HG03280 (cell line): ENCODE measurements around the gene GABBR2.

ENCODE experiments used
- ATAC-seq: cut with Tn5 transposase; IDR thresholded peaks from one replicate; pipeline ENCODE4 v1.9.1; 2021; ENCODE audit warnings: mild to moderate bottlenecking, moderate library complexity; ENCODE audit not compliant: unreplicated experiment

The GABBR2 gene

DNA sequence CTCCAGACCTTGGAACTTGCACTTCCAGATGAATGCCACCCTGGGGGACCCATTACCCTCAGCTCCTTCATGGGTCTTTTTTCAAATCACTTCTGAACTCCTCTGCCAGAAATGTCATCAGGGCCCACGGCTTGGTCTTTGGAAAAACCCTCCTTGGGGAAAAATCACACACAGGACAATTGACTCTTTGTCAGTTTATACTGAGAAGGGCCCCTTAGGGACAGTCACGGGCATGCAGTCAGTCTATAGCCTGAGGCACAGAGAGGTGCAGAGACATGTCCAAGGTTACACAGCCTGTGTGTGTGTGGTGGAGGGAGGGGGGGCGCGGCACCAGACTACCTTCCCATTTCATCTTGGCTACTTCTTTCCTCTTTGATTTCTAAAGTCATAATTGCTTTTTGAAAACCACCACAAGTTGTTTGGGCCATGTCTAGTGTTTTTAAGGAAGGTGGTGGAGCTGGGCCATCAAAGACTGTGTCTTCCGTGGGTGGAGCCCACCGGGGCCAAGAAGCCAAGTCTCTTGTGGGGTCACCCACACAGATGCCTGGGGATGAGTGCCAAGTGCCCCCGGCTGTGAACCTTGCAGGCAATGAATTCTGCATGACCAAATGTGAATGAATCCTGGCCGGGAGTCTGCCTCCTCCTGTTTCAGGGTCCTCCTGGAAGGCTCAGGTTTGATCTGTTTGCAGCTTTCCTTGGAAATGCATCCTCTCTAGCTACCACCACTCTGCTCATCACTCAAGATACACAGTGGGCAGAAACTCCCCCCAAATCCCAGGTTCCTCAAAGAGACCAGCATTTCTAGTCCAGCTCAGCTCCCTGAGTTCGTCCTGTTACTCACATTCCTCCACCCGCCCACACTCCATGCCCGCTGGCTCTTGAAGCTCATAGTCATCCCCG is 253.2 kb downstream of the GABBR2 start:
- ATAC-seq: no peak

DNA sequence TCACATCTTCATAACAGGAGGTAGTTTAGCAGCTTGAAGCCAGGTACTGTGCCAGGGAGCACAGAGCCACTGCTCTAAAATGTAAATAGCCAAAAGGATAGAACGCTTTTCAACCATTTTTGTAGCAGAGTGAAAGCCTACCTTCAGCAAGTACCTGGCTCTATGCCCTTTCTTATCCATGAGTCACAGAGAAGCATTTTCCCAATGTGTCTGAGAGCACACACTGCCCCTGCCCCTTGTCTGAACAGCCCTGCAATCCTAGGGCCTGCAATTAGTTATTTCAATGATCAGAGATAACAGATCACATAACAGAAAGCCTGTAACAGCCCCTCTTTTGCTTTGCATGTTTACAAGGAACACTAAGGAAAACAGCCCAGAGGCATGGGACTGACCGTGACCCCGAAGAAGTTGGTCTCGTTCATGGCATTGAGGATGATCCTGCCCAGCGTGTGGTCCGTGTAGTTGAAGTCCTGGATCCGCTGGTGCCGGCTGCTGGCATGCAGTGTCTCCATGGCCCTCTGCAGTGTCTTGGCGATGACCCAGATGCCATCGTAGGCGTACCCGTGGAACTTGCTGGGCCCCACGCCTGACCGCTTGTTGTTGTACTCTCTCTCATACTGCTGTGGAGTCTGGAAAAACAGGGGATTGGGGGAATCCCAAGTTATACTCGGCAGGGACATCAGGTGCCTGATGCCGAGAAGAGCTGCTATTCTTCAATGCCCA is 255.0 kb downstream of the GABBR2 start:
- ATAC-seq: no peak

DNA sequence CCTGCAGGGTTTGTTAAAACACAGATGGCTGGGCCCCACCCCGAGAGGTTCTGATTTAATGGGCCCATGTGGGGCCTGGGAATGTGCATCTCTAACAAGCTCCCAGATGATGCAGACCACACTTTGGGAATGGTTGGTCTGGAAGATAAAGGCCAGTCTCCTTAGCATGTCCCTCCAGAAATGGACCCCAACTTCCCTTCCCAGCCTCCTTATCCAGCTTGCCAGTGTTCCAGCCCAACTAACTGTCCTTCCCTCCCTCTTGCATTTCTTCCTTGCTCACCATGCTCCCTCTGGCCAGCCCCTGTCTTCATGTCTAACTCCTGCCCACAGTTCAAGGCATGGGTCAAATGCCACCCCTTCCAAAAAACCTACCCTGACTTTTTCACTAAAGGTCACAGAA is 257.2 kb downstream of the GABBR2 start:
- ATAC-seq: no peak

DNA sequence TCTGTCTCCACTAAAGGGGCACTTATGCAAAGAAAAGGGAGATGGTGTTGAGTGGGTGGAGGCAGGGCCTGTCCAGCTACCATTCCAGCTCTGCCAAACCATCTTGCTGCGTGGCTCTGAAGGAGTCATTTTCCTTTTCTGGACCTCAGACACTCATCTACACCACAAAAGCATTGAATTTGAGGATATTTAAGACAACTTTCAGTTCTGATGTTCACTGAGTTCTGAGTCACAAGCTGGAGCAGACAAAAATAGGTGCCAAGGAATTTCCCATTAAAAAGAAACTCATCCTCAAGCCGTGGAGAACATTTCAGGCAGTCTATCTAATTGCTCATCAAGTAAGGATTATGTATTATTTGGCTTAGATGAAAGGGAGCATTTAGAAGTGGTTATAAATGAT is 258.2 kb downstream of the GABBR2 start:
- no peak for ATAC-seq

DNA sequence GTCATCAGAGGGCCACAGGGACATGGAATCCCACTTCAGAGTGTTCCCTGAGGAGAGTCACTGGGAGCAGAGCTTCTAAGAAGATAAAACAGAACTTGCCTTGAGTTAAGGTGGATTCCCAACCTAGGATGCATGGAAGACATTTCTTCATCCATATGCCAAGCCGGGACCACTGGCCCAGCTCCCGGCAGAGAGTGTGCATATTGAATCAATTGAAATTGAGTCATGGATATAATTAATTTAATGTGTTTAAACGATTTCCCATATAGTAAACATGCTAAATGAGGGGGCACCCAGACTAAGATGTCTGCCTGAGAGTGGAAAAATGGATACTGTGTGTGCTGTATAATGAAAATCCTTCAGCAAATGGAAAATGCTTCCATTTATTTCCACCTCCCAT is 258.9 kb downstream of the GABBR2 start:
- no peak for ATAC-seq

DNA sequence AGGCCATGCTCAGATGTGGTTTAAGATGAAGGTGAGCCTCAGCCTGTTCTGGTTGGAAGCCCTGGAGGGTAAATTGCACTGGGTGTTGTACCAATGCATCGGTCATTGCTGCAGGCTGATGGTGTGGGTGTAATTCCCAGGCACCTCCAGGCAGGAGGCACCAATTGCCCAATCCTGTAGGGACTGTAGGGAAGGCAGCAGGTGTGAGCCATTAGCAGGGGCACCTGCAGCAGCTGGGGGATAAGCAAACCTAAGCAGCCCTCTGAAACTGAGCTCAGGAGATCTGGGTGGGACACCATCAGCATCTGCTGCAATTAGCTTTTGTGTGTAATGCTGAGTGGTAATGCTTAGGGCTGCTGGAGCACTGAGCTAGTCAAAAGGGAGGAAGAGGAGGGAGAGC is 263.2 kb downstream of the GABBR2 start:
- ATAC-seq: no peak

DNA sequence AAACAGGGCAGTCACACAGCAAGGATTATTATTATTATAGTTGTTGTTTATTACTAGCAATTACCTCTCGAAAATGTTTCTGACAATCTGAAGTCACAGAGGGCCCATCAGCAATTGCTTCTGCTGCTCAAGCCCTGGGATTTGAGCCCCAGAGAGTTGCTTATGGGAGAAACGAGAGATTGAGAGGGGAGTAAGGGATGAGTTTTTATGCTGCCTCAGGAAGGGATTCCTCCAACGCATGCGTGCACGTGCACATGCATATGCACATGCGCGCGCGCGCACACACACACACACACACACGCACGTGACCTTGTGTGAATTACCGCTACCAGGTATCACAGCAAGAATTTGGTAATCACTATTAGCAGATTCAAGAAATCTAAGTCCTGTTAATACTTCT is 264.1 kb downstream of the GABBR2 start:
- ATAC-seq: no peak

DNA sequence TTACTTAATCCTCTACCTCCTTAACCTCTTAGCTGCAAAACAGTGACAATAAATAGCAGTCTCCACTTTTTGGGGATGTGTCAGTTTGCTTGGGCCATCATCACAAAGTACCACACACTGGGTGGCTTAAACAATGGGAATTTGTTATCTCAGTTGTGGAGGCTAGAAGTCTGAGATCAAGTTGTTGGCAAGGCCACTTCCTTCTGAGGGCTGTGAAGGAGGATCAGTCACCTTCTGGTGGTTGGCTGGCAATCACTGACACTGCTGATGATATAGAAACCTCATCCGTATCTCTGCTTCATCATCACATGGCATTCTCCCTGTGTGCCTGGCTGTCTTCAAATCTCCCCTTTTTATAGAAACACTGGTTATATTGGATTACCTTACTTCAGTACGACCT is 266.2 kb downstream of the GABBR2 start:
- ATAC-seq: no peak

DNA sequence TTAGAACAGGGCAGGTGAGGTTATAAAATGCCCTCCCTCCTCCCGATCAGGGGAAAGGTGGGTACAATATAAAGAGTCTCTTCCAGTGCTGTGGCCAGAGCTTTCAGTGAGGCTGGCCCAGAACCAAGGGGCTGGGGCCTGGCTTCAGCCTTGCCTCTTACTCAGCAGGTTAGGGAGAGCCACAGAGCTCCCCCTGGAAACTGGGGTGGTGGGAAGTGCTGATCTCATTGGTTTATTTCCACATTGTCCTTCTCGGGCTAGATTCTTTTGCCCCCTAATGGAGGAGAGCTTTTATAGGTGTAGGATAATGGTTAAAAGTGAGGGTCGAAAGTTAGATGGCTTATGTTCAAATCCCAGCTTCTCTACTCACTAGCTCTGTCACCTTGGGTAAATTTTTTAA is 266.6 kb downstream of the GABBR2 start:
- no peak for ATAC-seq

DNA sequence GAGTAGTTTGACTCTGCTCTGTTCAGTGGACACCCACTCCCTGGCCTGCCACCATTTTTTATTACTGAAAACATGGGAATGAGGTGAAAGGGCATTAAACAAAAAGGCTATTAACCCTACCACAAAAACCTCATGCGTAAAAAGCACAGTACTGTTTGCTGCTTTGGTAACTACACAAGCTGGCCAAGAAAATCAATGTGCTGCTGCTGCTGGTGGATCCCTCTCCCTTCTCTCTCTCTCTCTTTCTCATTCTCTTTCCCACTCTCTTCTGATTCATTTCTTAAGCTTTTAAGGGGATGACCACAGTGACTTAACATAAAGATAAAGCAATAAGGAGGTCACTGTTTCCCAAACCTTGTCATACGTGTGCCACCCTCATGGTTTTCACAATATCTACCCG is 270.1 kb downstream of the GABBR2 start:
- no peak for ATAC-seq

DNA sequence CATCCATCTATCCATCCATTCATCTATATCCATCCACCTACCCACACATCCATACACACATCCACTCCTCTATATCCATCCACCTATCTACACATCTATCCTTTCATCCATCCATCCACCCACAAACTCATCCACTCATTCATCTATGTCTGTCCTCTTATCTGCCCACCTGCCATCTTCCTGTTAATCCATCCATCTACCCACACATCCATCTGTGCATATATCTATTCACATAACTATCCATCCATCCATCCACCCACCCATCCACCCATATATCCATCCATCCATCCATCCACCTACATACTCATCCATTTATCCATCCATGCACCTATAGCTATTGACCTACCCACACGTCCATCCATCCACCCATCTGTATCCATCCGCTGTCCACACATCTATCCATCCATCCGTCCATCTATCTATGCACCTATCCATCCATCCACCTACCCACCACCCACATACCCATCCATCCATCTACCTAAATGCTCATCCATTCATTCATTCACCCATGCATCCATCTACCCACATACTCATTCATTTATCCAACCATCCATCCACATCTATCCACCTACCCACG is 271.2 kb downstream of the GABBR2 start:
- ATAC-seq: no peak

DNA sequence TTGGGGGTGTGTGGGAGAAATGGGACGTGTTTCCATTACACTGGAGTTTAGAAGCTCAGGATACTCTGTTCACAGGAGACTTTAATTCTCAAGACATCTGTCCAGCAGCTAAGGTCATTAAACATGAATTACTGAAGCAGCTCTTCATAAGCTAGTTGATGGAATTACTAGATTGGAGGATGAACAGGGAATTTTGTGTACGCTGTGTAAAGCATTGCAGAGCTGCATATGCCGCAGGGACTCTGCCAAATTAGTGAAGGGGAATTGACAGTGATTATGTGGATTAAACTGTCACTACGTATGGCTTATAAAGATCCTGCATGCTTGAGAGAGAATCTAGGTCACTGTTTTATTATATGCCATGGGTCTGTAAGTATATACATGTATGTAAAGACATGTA is 275.8 kb downstream of the GABBR2 start:
- ATAC-seq: no peak

DNA sequence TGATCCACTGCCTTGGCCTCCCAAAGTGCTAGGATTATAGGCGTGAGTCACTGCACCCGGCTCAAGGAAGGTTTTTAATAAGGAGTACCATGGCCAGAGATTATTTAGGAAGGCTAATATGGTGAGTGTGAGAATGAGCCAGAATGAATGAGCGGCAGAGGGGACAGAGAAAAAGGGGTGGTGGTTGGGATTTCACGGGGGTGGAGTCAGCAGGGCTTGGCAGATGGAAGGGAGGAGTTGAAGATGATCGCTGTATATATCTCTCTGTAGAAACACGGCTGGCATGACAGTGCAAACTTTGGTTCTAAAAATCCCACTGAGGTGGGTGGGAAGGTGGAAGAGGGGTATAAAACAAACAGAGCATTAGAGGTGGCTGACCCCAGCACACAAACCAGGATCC is 276.6 kb downstream of the GABBR2 start:
- no peak for ATAC-seq

DNA sequence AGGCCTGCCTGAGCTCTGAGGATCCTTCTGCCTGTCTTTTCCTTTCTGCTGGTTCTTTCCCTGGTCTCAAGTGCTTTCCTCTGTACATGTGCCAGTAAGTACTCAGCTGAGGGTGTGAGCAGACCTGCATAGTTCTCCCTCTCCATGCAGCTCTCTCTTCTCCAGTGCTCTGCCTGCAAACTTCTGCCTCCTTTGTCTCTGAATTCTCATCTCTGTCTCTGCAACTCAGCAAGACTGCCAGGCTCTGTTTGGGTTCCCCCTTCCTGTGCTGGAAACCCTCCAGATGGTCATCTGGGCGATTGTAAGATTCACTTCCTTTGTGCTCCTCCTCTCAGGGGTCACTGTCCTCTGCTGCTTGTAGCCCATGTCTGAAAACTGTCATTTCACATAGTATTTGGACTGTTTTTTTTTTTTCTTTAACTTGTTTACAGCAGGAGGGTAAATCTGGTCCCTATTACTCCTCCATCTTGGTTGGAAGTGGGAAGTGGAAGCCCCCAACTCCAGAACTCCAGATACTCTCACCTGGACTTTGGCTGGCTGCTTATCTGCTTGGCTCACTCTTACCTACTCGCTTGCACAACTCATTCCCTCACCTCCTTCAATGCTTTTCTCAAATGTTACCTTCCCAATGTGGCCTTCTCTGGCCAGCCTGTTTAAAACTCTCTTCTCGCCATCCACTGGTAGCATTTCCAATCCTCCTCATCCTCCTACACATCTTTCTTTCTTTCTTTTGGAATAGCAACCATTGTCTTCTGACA is 278.0 kb downstream of the GABBR2 start:
- ATAC-seq: no peak

DNA sequence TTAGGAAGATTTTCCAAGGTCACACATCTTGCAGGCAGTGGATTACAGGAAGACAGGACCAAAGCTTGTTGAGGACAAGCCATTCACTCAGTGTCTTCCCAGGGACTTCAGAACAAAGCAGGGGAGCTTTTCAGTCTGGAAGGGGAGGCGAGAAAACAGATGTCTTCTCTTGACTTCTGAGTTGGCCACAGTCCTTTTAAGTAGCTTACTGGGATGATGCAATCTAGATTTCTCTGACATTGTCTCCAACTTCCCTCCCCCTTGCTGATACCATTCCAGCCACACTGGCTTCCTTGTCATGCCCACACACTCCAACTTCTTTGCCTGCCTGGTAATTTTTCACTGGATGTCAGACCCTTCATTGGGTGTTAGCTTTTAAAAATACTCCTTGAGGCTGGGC is 279.1 kb downstream of the GABBR2 start:
- no peak for ATAC-seq

DNA sequence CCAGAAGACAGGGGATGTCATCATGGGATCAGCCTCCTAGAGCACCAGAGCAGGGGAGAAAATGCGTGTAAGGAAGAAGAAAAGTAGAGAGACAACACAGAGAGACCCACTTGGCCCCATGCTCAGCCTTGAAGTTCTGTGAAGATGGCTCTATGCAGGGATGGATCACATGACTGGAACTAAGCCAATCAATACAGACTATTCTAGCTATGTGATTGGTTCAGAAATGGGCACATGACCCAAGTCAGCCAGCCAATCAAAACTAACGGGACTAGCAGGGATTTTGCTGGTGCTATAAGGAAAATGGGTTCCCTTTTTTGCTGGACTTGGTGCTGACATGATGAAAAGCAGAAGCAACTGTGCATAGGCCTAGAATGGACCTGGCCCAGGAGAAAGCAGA is 280.3 kb downstream of the GABBR2 start:
- no peak for ATAC-seq

DNA sequence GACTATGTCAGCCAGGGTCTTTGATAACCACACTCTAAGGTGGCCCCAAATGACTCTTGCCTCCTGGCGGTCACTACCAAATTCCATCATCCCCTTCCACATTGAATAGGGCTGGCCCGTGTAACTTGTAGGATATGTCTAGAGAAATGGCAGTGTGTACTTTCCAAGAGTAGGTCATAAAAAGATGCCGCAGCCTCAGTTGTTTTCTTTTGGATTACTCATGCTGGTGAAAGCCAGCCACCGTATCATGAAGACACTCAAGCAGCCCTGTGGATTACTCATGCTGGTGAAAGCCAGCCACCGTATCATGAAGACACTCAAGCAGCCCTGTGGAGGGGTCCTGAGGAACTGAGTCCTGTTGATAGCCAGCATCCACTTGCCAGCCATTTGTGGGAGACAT is 281.2 kb downstream of the GABBR2 start:
- ATAC-seq: no peak

DNA sequence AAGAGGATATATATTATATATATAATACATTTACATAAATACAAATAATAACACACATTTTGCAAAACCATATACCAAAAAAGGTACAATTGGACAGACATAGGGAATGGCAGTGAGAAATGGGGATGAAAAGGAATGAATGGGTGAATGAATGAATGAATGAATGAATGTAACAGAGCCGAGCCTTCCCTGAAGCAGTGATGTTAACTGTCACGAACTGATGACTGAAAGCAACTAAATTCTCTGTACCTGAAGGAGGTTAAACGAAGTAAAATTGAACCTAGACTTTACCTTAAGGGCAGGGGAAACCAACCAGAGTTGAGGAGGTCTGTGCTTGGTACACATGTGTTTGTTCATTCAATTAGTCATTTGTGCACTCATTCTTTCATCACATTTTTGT is 283.7 kb downstream of the GABBR2 start:
- ATAC-seq: no peak

DNA sequence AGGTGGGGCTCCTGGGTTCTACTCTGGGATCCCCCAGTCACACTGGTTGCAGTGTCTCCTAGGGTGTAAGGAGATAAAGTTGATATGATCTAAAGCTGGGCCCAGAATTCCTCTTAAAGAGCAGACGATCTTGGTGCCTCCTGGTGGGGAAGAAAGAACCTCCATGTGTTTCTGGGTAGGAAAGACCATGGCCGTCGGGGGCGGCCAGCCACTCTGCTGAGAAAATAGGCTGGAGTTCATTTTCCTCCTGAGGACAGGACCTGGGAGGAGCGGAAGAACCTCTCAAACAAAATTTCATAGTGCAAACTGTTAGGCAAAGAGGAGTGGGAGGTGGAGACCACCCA is 289.5 kb downstream of the GABBR2 start:
- no peak for ATAC-seq

DNA sequence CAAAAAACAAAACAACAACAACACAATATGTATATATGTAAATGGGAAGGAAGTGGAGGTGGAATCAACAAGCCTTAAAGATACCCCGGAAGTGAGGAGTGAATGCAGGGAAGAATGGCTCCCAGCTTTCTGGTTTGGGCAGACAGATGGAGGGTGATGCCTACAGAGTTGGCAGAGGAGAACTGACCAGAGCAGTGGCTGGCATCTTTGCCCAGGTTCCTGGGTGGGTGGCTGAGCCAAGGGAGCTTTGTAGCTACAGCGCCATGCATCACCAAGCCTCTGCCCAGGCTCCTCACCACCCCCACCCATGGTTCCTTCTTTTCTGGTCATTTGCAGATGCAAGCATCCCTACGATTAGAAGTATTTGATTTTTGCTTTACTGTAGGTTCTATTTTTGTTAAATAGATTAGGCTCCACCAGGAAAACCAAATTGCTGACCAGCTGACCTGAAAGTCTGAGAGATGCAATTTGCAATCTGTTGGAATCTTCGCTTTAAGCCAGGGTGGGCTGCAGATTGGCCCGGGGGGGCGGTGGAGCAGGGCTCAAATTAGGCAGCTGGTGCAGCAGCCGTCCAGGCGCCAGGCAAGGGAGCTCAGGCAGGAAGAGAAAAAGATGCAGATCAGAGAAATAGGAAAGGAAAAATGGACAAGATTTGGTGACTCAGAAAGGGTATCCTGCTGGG is 290.0 kb downstream of the GABBR2 start:
- ATAC-seq: no peak
